ENCODE measurements around the gene THAP4. TPM values are rescaled to one million over a fixed set of nuclear protein-coding genes. Genes with fewer than 3 reads are reported as not detected.

Gene THAP4
- total RNA-seq, 2 experiments from 2014 or later: 36.4 to 38.8 TPM

- Mint-ChIP-seq H3K27ac (no peak overlapping the region), H3K4me1 (ENCODE audit: low read depth) (peaks cover 13% of the 10 kb centered on the region), H3K4me3 (no peak overlapping the region), H3K27me3 (ENCODE audit: low read depth) (no peaks in the 10 kb centered on the region), H3K9me3 (no peaks in the 10 kb centered on the region), H3K36me3 (ENCODE audit: low read depth) (peaks cover 29% of the 10 kb centered on the region)
- intact Hi-C loops (cut with micrococcal nuclease): loop anchor here (10.0 kb wide), 1 partner anchor 1065 kb away; the partner anchor contains the start of genes DUSP28 and RNPEPL1
- CTCF ChIA-PET: no interaction called here
- no peak for DNase-seq
Measured at GRCh38 chr2:241629762-241630435, 7.1 kb downstream of the THAP4 start.

- Mint-ChIP-seq H3K27me3 (ENCODE audit: low read depth) (no peaks in the 10 kb centered on the region), H3K9me3 (no peaks in the 10 kb centered on the region), H3K4me1 (ENCODE audit: low read depth) (peaks cover 12% of the 10 kb centered on the region), H3K4me3 (no peak overlapping the region), H3K27ac (no peak overlapping the region), H3K36me3 (ENCODE audit: low read depth) (peaks cover 23% of the 10 kb centered on the region)
- DNase-seq: no peak
- intact Hi-C loops (cut with micrococcal nuclease): no loop called here
- CTCF ChIA-PET: no interaction called here
Measured at GRCh38 chr2:241627675-241628074, 9.3 kb downstream of the THAP4 start.

- peak; percentile 85 for DNase-seq
- intact Hi-C loops (cut with micrococcal nuclease): loop anchor here (1.0 to 2.0 kb wide), 3 partner anchors 16 to 262 kb away; partner anchors contain the start of genes ATG4B and THAP4
- Mint-ChIP-seq H3K27me3 (ENCODE audit: low read depth) (no peaks in the 10 kb centered on the region), H3K9me3 (peaks cover 9% of the 10 kb centered on the region), H3K36me3 (ENCODE audit: low read depth) (peaks cover 31% of the 10 kb centered on the region), H3K4me1 (ENCODE audit: low read depth) (peaks cover 50% of the 10 kb centered on the region), H3K4me3 (no peak overlapping the region), H3K27ac (peak overlapping the region; percentile 84)
- CTCF ChIA-PET: no interaction called here
Measured at GRCh38 chr2:241620419-241620769, 16.6 kb downstream of the THAP4 start.

- Mint-ChIP-seq H3K27ac (peak overlapping the region; percentile 90), H3K9me3 (peaks cover 9% of the 10 kb centered on the region), H3K27me3 (ENCODE audit: low read depth) (no peaks in the 10 kb centered on the region), H3K4me1 (ENCODE audit: low read depth) (peaks cover 50% of the 10 kb centered on the region), H3K36me3 (ENCODE audit: low read depth) (peaks cover 31% of the 10 kb centered on the region), H3K4me3 (no peak overlapping the region)
- CTCF ChIA-PET: no interaction called here
- intact Hi-C loops (cut with micrococcal nuclease): loop anchor here (1.0 to 2.0 kb wide), 3 partner anchors 17 to 262 kb away; partner anchors contain the start of genes ATG4B and THAP4
- DNase-seq: peak; percentile 37
Measured at GRCh38 chr2:241619597-241620418, 17.1 kb downstream of the THAP4 start.

- no peaks in the 10 kb centered on the region for H3K27me3 Mint-ChIP-seq (ENCODE audit: low read depth)
- no peak overlapping the region for H3K4me3 Mint-ChIP-seq
- CTCF ChIA-PET: no interaction called here
- no peak for DNase-seq
- H3K36me3 Mint-ChIP-seq (ENCODE audit: low read depth): peaks cover 29% of the 10 kb centered on the region
- peaks cover 50% of the 10 kb centered on the region for H3K4me1 Mint-ChIP-seq (ENCODE audit: low read depth)
- H3K9me3 Mint-ChIP-seq: peaks cover 9% of the 10 kb centered on the region
- H3K27ac Mint-ChIP-seq: peak overlapping the region; percentile 90
- intact Hi-C loops (cut with micrococcal nuclease): loop anchor here (1.0 kb wide), 1 partner anchor 304 kb away; the partner anchor contains the start of genes HDLBP and SEPTIN2
Measured at GRCh38 chr2:241618829-241619228, 18.1 kb downstream of the THAP4 start.

- CTCF ChIA-PET: interaction anchor here (0.7 to 0.9 kb wide), 2 partner anchors 10 to 16 kb away, joined by 3 read pairs; no protein-coding TSS in a partner anchor
- Mint-ChIP-seq H3K27ac (peak overlapping the region; percentile 90), H3K9me3 (peaks cover 9% of the 10 kb centered on the region), H3K4me1 (ENCODE audit: low read depth) (peaks cover 47% of the 10 kb centered on the region), H3K4me3 (no peak overlapping the region), H3K27me3 (ENCODE audit: low read depth) (no peaks in the 10 kb centered on the region), H3K36me3 (ENCODE audit: low read depth) (peaks cover 29% of the 10 kb centered on the region)
- no peak for DNase-seq
- intact Hi-C loops (cut with micrococcal nuclease): loop anchor here (1.0 kb wide), 1 partner anchor 303 kb away; the partner anchor contains the start of genes HDLBP and SEPTIN2
Measured at GRCh38 chr2:241618296-241618805, 18.6 kb downstream of the THAP4 start.

- CTCF ChIA-PET: interaction anchor here (0.7 to 0.9 kb wide), 2 partner anchors 9 to 17 kb away, joined by 3 read pairs; no protein-coding TSS in a partner anchor
- peak; percentile 61 for DNase-seq
- Mint-ChIP-seq H3K4me1 (ENCODE audit: low read depth) (peaks cover 47% of the 10 kb centered on the region), H3K27me3 (ENCODE audit: low read depth) (no peaks in the 10 kb centered on the region), H3K9me3 (peaks cover 9% of the 10 kb centered on the region), H3K36me3 (ENCODE audit: low read depth) (peaks cover 29% of the 10 kb centered on the region), H3K4me3 (peak overlapping the region; percentile 75), H3K27ac (peak overlapping the region; percentile 90)
- intact Hi-C loops (cut with micrococcal nuclease): loop anchor here (1.0 kb wide), 3 partner anchors 85 to 302 kb away; partner anchors contain the start of genes HDLBP, ING5, SEPTIN2 and STK25
Measured at GRCh38 chr2:241617431-241618154, 19.4 kb downstream of the THAP4 start.

- intact Hi-C loops (cut with micrococcal nuclease): loop anchor here (1.0 kb wide), 2 partner anchors 86 to 108 kb away; partner anchors contain the start of genes ING5 and STK25
- peaks cover 28% of the 10 kb centered on the region for H3K36me3 Mint-ChIP-seq (ENCODE audit: low read depth)
- no peak overlapping the region for H3K4me3 Mint-ChIP-seq
- DNase-seq: no peak
- H3K27me3 Mint-ChIP-seq (ENCODE audit: low read depth): no peaks in the 10 kb centered on the region
- no peak overlapping the region for H3K27ac Mint-ChIP-seq
- H3K9me3 Mint-ChIP-seq: peaks cover 9% of the 10 kb centered on the region
- H3K4me1 Mint-ChIP-seq (ENCODE audit: low read depth): peaks cover 45% of the 10 kb centered on the region
- CTCF ChIA-PET: interaction anchor here (0.8 kb wide), 1 partner anchor 13 kb away, joined by 3 read pairs; no protein-coding TSS in a partner anchor
Measured at GRCh38 chr2:241616168-241617125, 20.5 kb downstream of the THAP4 start.

GRCh38 chr2:241615522-241616052, 21.4 kb downstream of the THAP4 start:
- Mint-ChIP-seq H3K4me3 (no peak overlapping the region), H3K4me1 (ENCODE audit: low read depth) (peaks cover 42% of the 10 kb centered on the region), H3K27me3 (ENCODE audit: low read depth) (no peaks in the 10 kb centered on the region), H3K9me3 (peaks cover 7% of the 10 kb centered on the region), H3K27ac (no peak overlapping the region), H3K36me3 (ENCODE audit: low read depth) (peaks cover 23% of the 10 kb centered on the region)
- no peak for DNase-seq
- intact Hi-C loops (cut with micrococcal nuclease): no loop called here
- CTCF ChIA-PET: no interaction called here

GRCh38 chr2:241615041-241615440, 21.9 kb downstream of the THAP4 start:
- H3K36me3 Mint-ChIP-seq (ENCODE audit: low read depth): peaks cover 19% of the 10 kb centered on the region
- no peaks in the 10 kb centered on the region for H3K27me3 Mint-ChIP-seq (ENCODE audit: low read depth)
- H3K4me1 Mint-ChIP-seq (ENCODE audit: low read depth): peaks cover 41% of the 10 kb centered on the region
- CTCF ChIA-PET: interaction anchor here (0.7 kb wide), 1 partner anchor 222 kb away, joined by 3 read pairs; no protein-coding TSS in a partner anchor
- intact Hi-C loops (cut with micrococcal nuclease): no loop called here
- no peak overlapping the region for H3K4me3 Mint-ChIP-seq
- H3K9me3 Mint-ChIP-seq: peaks cover 4% of the 10 kb centered on the region
- no peak for DNase-seq
- H3K27ac Mint-ChIP-seq: no peak overlapping the region

Data from activated naive CD4-positive, alpha-beta T cell treated with anti-CD3 and anti-CD28 coated beads for 36 hours (primary cell).